ENCODE data around the gene C1orf53.

C1orf53 gene

GRCh38 chr1:197954718-197955418, 52.4 kb downstream of the C1orf53 start:
- DNase-seq (ENCODE audit: insufficient read length, low spot score), result no peak
- FAIRE-seq, result peak; percentile 96
- TF ChIP-seq CTCF (IDR thresholded peaks at IDR 0.05; ENCODE audit: insufficient read depth, missing control alignments), result no peak

GRCh38 chr1:197955486-197956394, 53.3 kb downstream of the C1orf53 start:
- DNase-seq (ENCODE audit: insufficient read length, low spot score), result no peak
- TF ChIP-seq CTCF (IDR thresholded peaks at IDR 0.05; ENCODE audit: insufficient read depth, missing control alignments), result no peak
- FAIRE-seq, result peak; percentile 71
